GM23338 (cell line): ENCODE measurements around the gene KIAA1549. TPM values are rescaled to one million over a fixed set of nuclear protein-coding genes. Genes with fewer than 3 reads are reported as not detected.

Experiments used
- ATAC-seq: fragments of 200-7000 bp; cut with Tn5 transposase; 3 replicates; pipeline ENCODE4 v1.9.1; 2020
- DNase-seq: peaks from one replicate; pipeline ENCODE4 v3.0.0-alpha.2; 2015; ENCODE audit warnings: low spot score
- H2AFZ ChIP-seq: fragments of 200-600 bp; sonication (generic); 2 replicates; pipeline ENCODE4 v1.8.0; 2016; ENCODE audit warnings: antibody characterized with exemption, mild to moderate bottlenecking, moderate library complexity
- H3F3A ChIP-seq: fragments of 200-600 bp; sonication (generic); replicated peaks from 2 replicates; pipeline ENCODE4 v1.8.0; 2017; ENCODE audit warnings: antibody characterized with exemption, mixed run types, low read depth
- H3K27ac ChIP-seq: fragments of 200-600 bp; sonication (generic); 2 replicates; pipeline ENCODE4 v1.6.1; 2016; ENCODE audit warnings: low read depth
- H3K27me3 ChIP-seq: fragments of 200-600 bp; sonication (generic); 2 replicates; pipeline ENCODE4 v1.8.0; 2016; ENCODE audit warnings: mild to moderate bottlenecking, mixed run types, moderate library complexity; ENCODE audit not compliant: insufficient read depth
- H3K36me3 ChIP-seq: fragments of 200-600 bp; sonication (generic); 2 replicates; pipeline ENCODE4 v1.8.0; 2016; ENCODE audit warnings: mild to moderate bottlenecking; ENCODE audit not compliant: insufficient read depth
- H3K4me1 ChIP-seq: fragments of 200-600 bp; sonication (generic); 2 replicates; pipeline ENCODE4 v1.8.0; 2016; ENCODE audit warnings: mild to moderate bottlenecking, moderate library complexity; ENCODE audit not compliant: insufficient read depth
- H3K4me2 ChIP-seq: fragments of 200-600 bp; sonication (generic); 2 replicates; pipeline ENCODE4 v1.7.1; 2017; ENCODE audit warnings: mixed run types
- H3K4me3 ChIP-seq: fragments of 200-600 bp; sonication (generic); 2 replicates; pipeline ENCODE4 v1.6.1; 2016; ENCODE audit warnings: mixed run types
- H3K79me2 ChIP-seq: fragments of 200-600 bp; sonication (generic); replicated peaks from 2 replicates; pipeline ENCODE4 v1.8.0; 2017; ENCODE audit warnings: mild to moderate bottlenecking; ENCODE audit not compliant: insufficient read depth
- H3K9me2 ChIP-seq: fragments of 200-600 bp; sonication (generic); 2 replicates; pipeline ENCODE4 v1.8.0; 2017; ENCODE audit not compliant: insufficient read depth
- H4K20me1 ChIP-seq: fragments of 200-600 bp; sonication (generic); replicated peaks from 2 replicates; pipeline ENCODE4 v1.8.0; 2017; ENCODE audit warnings: mild to moderate bottlenecking; ENCODE audit not compliant: insufficient read depth
- H3K27ac Mint-ChIP-seq: 2 replicates; pipeline ENCODE4 v1.8.0; 2020; ENCODE audit warnings: inconsistent platforms, mild to moderate bottlenecking, moderate library complexity, mixed read lengths
- H3K27me3 Mint-ChIP-seq: 3 replicates; pipeline ENCODE4 v1.8.0; 2022; ENCODE audit warnings: low read depth, mild to moderate bottlenecking, moderate library complexity, mixed read lengths, inconsistent platforms; ENCODE audit not compliant: insufficient read depth, poor library complexity
- H3K36me3 Mint-ChIP-seq: 3 replicates; pipeline ENCODE4 v1.8.0; 2021; ENCODE audit warnings: low read depth, mild to moderate bottlenecking, inconsistent platforms, moderate library complexity, mixed read lengths
- H3K4me1 Mint-ChIP-seq: 3 replicates; pipeline ENCODE4 v1.8.0; 2020; ENCODE audit warnings: mild to moderate bottlenecking, inconsistent platforms, mixed read lengths
- H3K4me3 Mint-ChIP-seq: 3 replicates; pipeline ENCODE4 v1.8.0; 2021; ENCODE audit warnings: moderate library complexity, mild to moderate bottlenecking, inconsistent platforms, mixed read lengths
- H3K9me3 Mint-ChIP-seq: 3 replicates; pipeline ENCODE4 v1.8.0; 2020; ENCODE audit warnings: moderate library complexity, mild to moderate bottlenecking, inconsistent platforms, mixed read lengths
- CREB1 ChIP-seq: fragments of 250-450 bp; sonication (Bioruptor Pico); IDR thresholded peaks from 2 replicates; pipeline ENCODE4 v1.5.0; 2020; ENCODE audit warnings: low read depth, mild to moderate bottlenecking, moderate library complexity
- CTCF ChIP-seq, 2 experiments: fragments of 200-600 bp in 1 of 2; sonication (generic) in 1 of 2; conservative IDR thresholded peaks; 2 replicates each; pipeline versions ENCODE4 v1.5.1 to v1.6.1; 2016 to 2017; ENCODE audit warnings: antibody characterized with exemption in 2 of 2, low read depth in 2 of 2, mild to moderate bottlenecking in 2 of 2, moderate library complexity in 1 of 2
- ETS1 ChIP-seq: IDR thresholded peaks from 2 replicates; pipeline ENCODE4 v1.6.1; 2016; ENCODE audit warnings: antibody characterized with exemption
- EZH2 ChIP-seq: fragments of 200-600 bp; sonication (generic); IDR thresholded peaks from one replicate; pipeline ENCODE4 v1.8.0; 2017; ENCODE audit warnings: antibody characterized with exemption, mild to moderate bottlenecking, low read depth; ENCODE audit not compliant: unreplicated experiment
- EZH2phosphoT487 ChIP-seq: fragments of 200-600 bp; sonication (generic); IDR thresholded peaks from one replicate; pipeline ENCODE4 v1.8.1; 2018; ENCODE audit warnings: antibody characterized with exemption; ENCODE audit not compliant: unreplicated experiment
- JUNB ChIP-seq: IDR thresholded peaks from one replicate; pipeline ENCODE4 v1.6.1; 2016; ENCODE audit warnings: antibody characterized with exemption; ENCODE audit not compliant: unreplicated experiment
- NANOG ChIP-seq: IDR thresholded peaks from 2 replicates; pipeline ENCODE4 v1.6.1; 2016; ENCODE audit warnings: antibody characterized with exemption, borderline replicate concordance
- POLR2AphosphoS5 ChIP-seq: IDR thresholded peaks from 2 replicates; pipeline ENCODE4 v1.6.1; 2016; ENCODE audit warnings: antibody characterized with exemption, low read depth
- REST ChIP-seq: IDR thresholded peaks from one replicate; pipeline ENCODE4 v1.6.1; 2018; ENCODE audit warnings: antibody characterized with exemption; ENCODE audit not compliant: unreplicated experiment
- STAT1 ChIP-seq: IDR thresholded peaks from one replicate; pipeline ENCODE4 v1.6.1; 2016; ENCODE audit warnings: antibody characterized with exemption; ENCODE audit not compliant: unreplicated experiment
- ZNF114 ChIP-seq: fragments of 250-450 bp; sonication (Bioruptor Pico); IDR thresholded peaks from 2 replicates; pipeline ENCODE4 v1.5.0; 2020; ENCODE audit warnings: mild to moderate bottlenecking, moderate library complexity
- ZNF331 ChIP-seq: fragments of 250-450 bp; sonication (Bioruptor Pico); IDR thresholded peaks from 2 replicates; pipeline ENCODE4 v1.5.0; 2020; ENCODE audit warnings: low read depth, mild to moderate bottlenecking, moderate library complexity
- ZNF462 ChIP-seq: fragments of 250-450 bp; sonication (Bioruptor Pico); IDR thresholded peaks from 2 replicates; pipeline ENCODE4 v1.5.0; 2020; ENCODE audit warnings: mild to moderate bottlenecking, moderate library complexity
- polyA plus RNA-seq: library from polyadenylated mRNA; unstranded; fragments of >200 nt; fragmentation: Nextera tagmentation; extraction: Ambion mirVana; gene quantifications from 2 replicates; pipeline ENCODE4 v1.2.1, GENCODE V29; 2016
- total RNA-seq: library from RNA; depleted of rRNA; stranded (reverse); fragments of >200 nt; shearing (Covaris generic); gene quantifications from 2 replicates; pipeline ENCODE4 v1.2.3, GENCODE V29; 2014

The KIAA1549 gene
- total and polyA plus RNA-seq, 2 experiments from 2014 or later: 3.6 to 13.5 TPM

GRCh38 chr7:138980563-138981291, 462 bp downstream of the KIAA1549 start:
- Mint-ChIP-seq H3K9me3 (no peaks in the 10 kb centered on the region), H3K4me1 (peaks cover 43% of the 10 kb centered on the region), H3K27ac (peak overlapping the region; percentile 94), H3K36me3 (peaks cover 5% of the 10 kb centered on the region; the same call in 1 of the 3 replicates), H3K4me3 (peak overlapping the region; percentile 91), H3K27me3 (peaks cover 19% of the 10 kb centered on the region)
- TF ChIP-seq ZNF331: no peak
- TF ChIP-seq CREB1 (CRISPR knock-in tag): no peak
- TF ChIP-seq ETS1: no peak
- TF ChIP-seq ZNF462 (CRISPR knock-in tag): no peak
- no peak for TF ChIP-seq EZH2
- no peak for TF ChIP-seq NANOG
- TF ChIP-seq ZNF114: no peak
- TF ChIP-seq STAT1: no peak
- TF ChIP-seq CTCF (conservative IDR thresholded peaks at IDR 0.05; ENCODE audit: low read depth in 2 of 2): no peak
- TF ChIP-seq JUNB: no peak
- no peak for TF ChIP-seq EZH2phosphoT487
- no peak for TF ChIP-seq POLR2AphosphoS5
- no peak for TF ChIP-seq REST
- Histone ChIP-seq H2AFZ (peak overlapping the region; percentile 100), H3K27me3 (peaks cover 29% of the 10 kb centered on the region), H3K4me1 (peaks cover 33% of the 10 kb centered on the region), H3K4me3 (peak overlapping the region; percentile 92), H3K36me3 (no peaks in the 10 kb centered on the region), H4K20me1 (no peaks in the 10 kb centered on the region), H3K9me2 (no peaks in the 10 kb centered on the region), H3K4me2 (peak overlapping the region; percentile 100), H3F3A (peaks cover 25% of the 10 kb centered on the region), H3K79me2 (peaks cover 49% of the 10 kb centered on the region), H3K27ac (no peak overlapping the region)
- DNase-seq: peak; percentile 66
- peak; percentile 14 for ATAC-seq
